Measurements from ENCODE around the gene HIPK2.
A peak's percentile ranks its signal among the peaks of the same experiment; 100 is the strongest.

HIPK2 gene

GRCh38 chr7:139588632-139589031 lies 189.2 kb downstream of the HIPK2 start:
- no peak for DNase-seq (ENCODE audit: low read depth, low spot score)
- no peak overlapping the region for H3K4me3 ChIP-seq (ENCODE audit: low read length)

GRCh38 chr7:139587535-139587934 lies 190.3 kb downstream of the HIPK2 start:
- no peak for DNase-seq (ENCODE audit: low read depth, low spot score)
- no peak overlapping the region for H3K4me3 ChIP-seq (ENCODE audit: low read length)

- no peak for DNase-seq (ENCODE audit: low read depth, low spot score)
- H3K4me3 ChIP-seq (ENCODE audit: low read length), result no peak overlapping the region
These were observed 191.5 kb downstream of the HIPK2 start for GRCh38 chr7:139586286-139586685.

- no peak overlapping the region for H3K4me3 ChIP-seq (ENCODE audit: low read length)
- DNase-seq (ENCODE audit: low read depth, low spot score), result no peak
These were observed 192.8 kb downstream of the HIPK2 start for GRCh38 chr7:139585042-139585441.

GRCh38 chr7:139583826-139584553 lies 193.8 kb downstream of the HIPK2 start:
- DNase-seq (ENCODE audit: low read depth, low spot score), result peak; percentile 69

GRCh38 chr7:139582671-139583155 lies 195.1 kb downstream of the HIPK2 start:
- H3K4me3 ChIP-seq (ENCODE audit: low read length), result peak overlapping the region; percentile 52
- DNase-seq (ENCODE audit: low read depth, low spot score), result peak; percentile 92

More at GRCh38 chr7:139583826-139584553, 193.8 kb downstream of the HIPK2 start:
- H3K4me3 ChIP-seq (ENCODE audit: low read length), result peak overlapping the region; percentile 52

- peak; percentile 20 for DNase-seq (ENCODE audit: low read depth, low spot score)
- peak overlapping the region; percentile 52 for H3K4me3 ChIP-seq (ENCODE audit: low read length)
These were observed 195.6 kb downstream of the HIPK2 start for GRCh38 chr7:139582130-139582650.

GRCh38 chr7:139580435-139580834 lies 197.4 kb downstream of the HIPK2 start:
- no peak for DNase-seq (ENCODE audit: low read depth, low spot score)

GRCh38 chr7:139576179-139576973 lies 201.4 kb downstream of the HIPK2 start:
- DNase-seq (ENCODE audit: low read depth, low spot score), result no peak
- no peak overlapping the region for H3K4me3 ChIP-seq (ENCODE audit: low read length)

More at GRCh38 chr7:139580435-139580834, 197.4 kb downstream of the HIPK2 start:
- H3K4me3 ChIP-seq (ENCODE audit: low read length), result no peak overlapping the region

GRCh38 chr7:139575338-139575680 lies 202.5 kb downstream of the HIPK2 start:
- H3K4me3 ChIP-seq (ENCODE audit: low read length), result no peak overlapping the region
- DNase-seq (ENCODE audit: low read depth, low spot score), result no peak

- no peak overlapping the region for H3K4me3 ChIP-seq (ENCODE audit: low read length)
- DNase-seq (ENCODE audit: low read depth, low spot score), result no peak
These were observed 203.0 kb downstream of the HIPK2 start for GRCh38 chr7:139574618-139575337.

- no peak overlapping the region for H3K4me3 ChIP-seq (ENCODE audit: low read length)
- no peak for DNase-seq (ENCODE audit: low read depth, low spot score)
These were observed 203.9 kb downstream of the HIPK2 start for GRCh38 chr7:139573871-139574270.

GRCh38 chr7:139572704-139573385 lies 205.0 kb downstream of the HIPK2 start:
- DNase-seq (ENCODE audit: low read depth, low spot score), result no peak
- no peak overlapping the region for H3K4me3 ChIP-seq (ENCODE audit: low read length)

GRCh38 chr7:139572071-139572470 lies 205.7 kb downstream of the HIPK2 start:
- no peak overlapping the region for H3K4me3 ChIP-seq (ENCODE audit: low read length)
- DNase-seq (ENCODE audit: low read depth, low spot score), result no peak

- no peak for DNase-seq (ENCODE audit: low read depth, low spot score)
These were observed 206.1 kb downstream of the HIPK2 start for GRCh38 chr7:139571651-139572050.

GRCh38 chr7:139571190-139571589 lies 206.6 kb downstream of the HIPK2 start:
- no peak overlapping the region for H3K4me3 ChIP-seq (ENCODE audit: low read length)
- no peak for DNase-seq (ENCODE audit: low read depth, low spot score)

More at GRCh38 chr7:139571651-139572050, 206.1 kb downstream of the HIPK2 start:
- H3K4me3 ChIP-seq (ENCODE audit: low read length), result no peak overlapping the region

GRCh38 chr7:139570626-139571025 lies 207.2 kb downstream of the HIPK2 start:
- H3K4me3 ChIP-seq (ENCODE audit: low read length), result no peak overlapping the region
- no peak for DNase-seq (ENCODE audit: low read depth, low spot score)

- no peak overlapping the region for H3K4me3 ChIP-seq (ENCODE audit: low read length)
- DNase-seq (ENCODE audit: low read depth, low spot score), result no peak
These were observed 207.7 kb downstream of the HIPK2 start for GRCh38 chr7:139570119-139570518.
